Loucy (cell line): Measurements from ENCODE around the gene GATD1.
A peak's percentile ranks its signal among the peaks of the same experiment; 100 is the strongest.

ENCODE experiments used
- H2AFZ ChIP-seq: fragments of 200-600 bp; sonication (generic); 2 replicates; pipeline ENCODE4 v1.6.0; 2016; ENCODE audit warnings: antibody characterized with exemption, mild to moderate bottlenecking, low read length, moderate library complexity
- H3F3A ChIP-seq: fragments of 200-600 bp; 2 replicates; pipeline ENCODE4 v1.6.0; 2016; ENCODE audit warnings: antibody characterized with exemption, low read depth, mild to moderate bottlenecking
- H3K27me3 ChIP-seq: fragments of 200-600 bp; sonication (generic); 2 replicates; pipeline ENCODE4 v1.6.1; 2014; ENCODE audit warnings: low read length, mild to moderate bottlenecking; ENCODE audit not compliant: insufficient read depth, poor library complexity, severe bottlenecking
- H3K36me3 ChIP-seq: fragments of 200-600 bp; sonication (generic); 2 replicates; pipeline ENCODE4 v1.6.1; 2016; ENCODE audit warnings: low read length; ENCODE audit not compliant: insufficient read depth
- H3K4me1 ChIP-seq: fragments of 200-600 bp; sonication (generic); 2 replicates; pipeline ENCODE4 v1.5.1; 2014; ENCODE audit warnings: low read length, mild to moderate bottlenecking; ENCODE audit not compliant: insufficient read depth, poor library complexity, severe bottlenecking
- H3K4me2 ChIP-seq: fragments of 200-600 bp; sonication (generic); 2 replicates; pipeline ENCODE4 v1.6.0; 2014; ENCODE audit warnings: antibody characterized with exemption, low read length, low read depth, mild to moderate bottlenecking; ENCODE audit not compliant: poor library complexity, severe bottlenecking
- H3K4me3 ChIP-seq: fragments of 200-600 bp; sonication (generic); 2 replicates; pipeline ENCODE4 v1.5.1; 2014; ENCODE audit warnings: low read length, mild to moderate bottlenecking, mixed read lengths; ENCODE audit not compliant: poor library complexity, severe bottlenecking
- H3K79me2 ChIP-seq: fragments of 200-600 bp; sonication (generic); 2 replicates; pipeline ENCODE4 v1.6.1; 2014; ENCODE audit warnings: low read length; ENCODE audit not compliant: insufficient read depth
- H3K9ac ChIP-seq: fragments of 200-600 bp; sonication (generic); 2 replicates; pipeline ENCODE4 v1.6.0; 2014; ENCODE audit warnings: mild to moderate bottlenecking, low read depth, low read length, moderate library complexity; ENCODE audit not compliant: poor library complexity, severe bottlenecking
- H3K9me2 ChIP-seq: fragments of 200-600 bp; sonication (generic); replicated peaks from 2 replicates; pipeline ENCODE4 v1.6.1; 2016; ENCODE audit warnings: low read depth, low read length, mixed read lengths
- H3K9me3 ChIP-seq: fragments of 200-600 bp; sonication (generic); 2 replicates; pipeline ENCODE4 v1.6.1; 2014; ENCODE audit warnings: mild to moderate bottlenecking, antibody characterized with exemption, low read length, low read depth; ENCODE audit not compliant: insufficient read depth
- H4K20me1 ChIP-seq: fragments of 200-600 bp; sonication (generic); 2 replicates; pipeline ENCODE4 v1.6.0; 2014; ENCODE audit warnings: antibody characterized with exemption, low read length, mild to moderate bottlenecking; ENCODE audit not compliant: insufficient read depth, poor library complexity, severe bottlenecking
- CTCF ChIP-seq: fragments of 200-600 bp; sonication (generic); conservative IDR thresholded peaks from 2 replicates; pipeline ENCODE4 v1.5.1; 2014; ENCODE audit warnings: mild to moderate bottlenecking, antibody characterized with exemption, low read length
- EZH2phosphoT487 ChIP-seq: fragments of 200-600 bp; IDR thresholded peaks from 2 replicates; pipeline ENCODE4 v1.6.1; 2018; ENCODE audit warnings: antibody characterized with exemption, mild to moderate bottlenecking, moderate library complexity, borderline replicate concordance

The GATD1 gene

GRCh38 chr11:803770-804598 is 26.7 kb upstream of the GATD1 start:
- Histone ChIP-seq H3K36me3 (no peaks in the 10 kb centered on the region), H3K9ac (peak overlapping the region; percentile 99)

GRCh38 chr11:803467-803742 is 26.1 kb upstream of the GATD1 start:
- H4K20me1 ChIP-seq, result peaks cover 7% of the 10 kb centered on the region
- H2AFZ ChIP-seq, result no peak overlapping the region
- no peaks in the 10 kb centered on the region for H3K27me3 ChIP-seq
- peaks cover 20% of the 10 kb centered on the region for H3K4me1 ChIP-seq
- peak overlapping the region; percentile 100 for H3K4me2 ChIP-seq
- no peaks in the 10 kb centered on the region for H3K9me3 ChIP-seq
- H3K36me3 ChIP-seq, result no peaks in the 10 kb centered on the region
- H3K9me2 ChIP-seq, result no peaks in the 10 kb centered on the region
- no peaks in the 10 kb centered on the region; the same call in 1 of the 2 replicates for H3F3A ChIP-seq
- peak overlapping the region; percentile 99 for H3K9ac ChIP-seq
- peaks cover 32% of the 10 kb centered on the region for H3K79me2 ChIP-seq
- peak overlapping the region; percentile 95 for H3K4me3 ChIP-seq
- TF ChIP-seq EZH2phosphoT487, result no peak

More at GRCh38 chr11:803770-804598, 26.7 kb upstream of the GATD1 start:
- Histone ChIP-seq H2AFZ (no peak overlapping the region), H3K9me2 (no peaks in the 10 kb centered on the region), H3F3A (no peaks in the 10 kb centered on the region; the same call in 1 of the 2 replicates), H3K79me2 (peaks cover 38% of the 10 kb centered on the region), H3K9me3 (no peaks in the 10 kb centered on the region), H3K4me2 (peak overlapping the region; percentile 100), H3K27me3 (no peaks in the 10 kb centered on the region), H3K4me3 (peak overlapping the region; percentile 95), H4K20me1 (peaks cover 7% of the 10 kb centered on the region), H3K4me1 (peaks cover 26% of the 10 kb centered on the region)
- no peak for TF ChIP-seq CTCF

- H3K36me3 ChIP-seq, result no peaks in the 10 kb centered on the region
- H3K4me2 ChIP-seq, result peak overlapping the region; percentile 100
- H3K9me3 ChIP-seq, result no peaks in the 10 kb centered on the region
- TF ChIP-seq EZH2phosphoT487 (no peak), CTCF (no peak)
- no peaks in the 10 kb centered on the region for H3K27me3 ChIP-seq
- no peaks in the 10 kb centered on the region for H3K9me2 ChIP-seq
- H3K4me1 ChIP-seq, result peaks cover 18% of the 10 kb centered on the region
- peak overlapping the region; percentile 99 for H3K9ac ChIP-seq
- no peak overlapping the region for H2AFZ ChIP-seq
- H4K20me1 ChIP-seq, result peaks cover 7% of the 10 kb centered on the region
- H3K4me3 ChIP-seq, result no peak overlapping the region
- H3K79me2 ChIP-seq, result peaks cover 27% of the 10 kb centered on the region; the same call in 1 of the 2 replicates
- no peaks in the 10 kb centered on the region; the same call in 1 of the 2 replicates for H3F3A ChIP-seq
Measured at GRCh38 chr11:802693-803466, 25.6 kb upstream of the GATD1 start.
